Stimulated activated CD4-positive, alpha-beta T cell treated with anti-CD3 and anti-CD28 coated beads, Interleukin-1b, Interleukin-23, amount 100 ng/mL, for 48 hours (primary cell): ENCODE results near the gene SAE1.

Source experiments
- DNase-seq: peaks from one replicate; pipeline ENCODE4 v3.0.0-alpha.2; 2020

The SAE1 gene

DNA sequence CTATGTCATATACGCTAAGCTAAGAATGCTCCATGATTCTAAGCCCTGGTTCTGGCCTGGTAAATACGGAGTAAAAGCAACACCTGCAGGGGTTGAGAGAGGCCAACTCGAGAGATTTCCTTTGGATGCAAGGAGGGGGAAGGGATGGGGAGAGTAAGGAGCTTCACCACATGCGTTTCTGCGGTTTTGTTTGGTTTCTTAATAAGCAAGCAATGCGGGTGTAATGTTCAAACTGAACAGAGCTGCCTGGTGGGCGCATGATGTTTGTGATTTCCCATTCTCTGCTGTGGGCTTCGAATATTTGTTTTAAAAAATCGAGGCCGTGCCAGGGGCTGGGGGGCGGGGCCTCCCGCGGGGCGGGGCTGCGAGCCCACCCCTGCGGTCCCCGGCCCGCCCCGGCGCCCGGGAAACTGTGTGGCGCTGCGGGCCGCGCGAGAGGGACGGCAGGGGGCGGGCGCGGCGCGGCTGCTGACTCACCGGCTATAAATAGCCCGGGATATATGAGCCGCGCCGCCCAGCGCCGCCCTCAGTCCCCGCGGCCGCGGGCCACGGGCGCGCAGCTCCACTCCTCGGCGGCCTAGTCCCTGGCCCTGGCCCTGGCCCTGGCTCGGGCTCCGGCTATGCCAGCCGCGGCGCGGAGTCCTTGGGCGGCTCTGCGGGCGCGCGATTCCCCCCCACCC, 95.3 kb downstream of the SAE1 start:
- peak; percentile 80 for DNase-seq

- DNase-seq, result peak; percentile 58
Measured at GRCh38 chr19:47226426-47227351, 96.1 kb downstream of the SAE1 start.

DNA sequence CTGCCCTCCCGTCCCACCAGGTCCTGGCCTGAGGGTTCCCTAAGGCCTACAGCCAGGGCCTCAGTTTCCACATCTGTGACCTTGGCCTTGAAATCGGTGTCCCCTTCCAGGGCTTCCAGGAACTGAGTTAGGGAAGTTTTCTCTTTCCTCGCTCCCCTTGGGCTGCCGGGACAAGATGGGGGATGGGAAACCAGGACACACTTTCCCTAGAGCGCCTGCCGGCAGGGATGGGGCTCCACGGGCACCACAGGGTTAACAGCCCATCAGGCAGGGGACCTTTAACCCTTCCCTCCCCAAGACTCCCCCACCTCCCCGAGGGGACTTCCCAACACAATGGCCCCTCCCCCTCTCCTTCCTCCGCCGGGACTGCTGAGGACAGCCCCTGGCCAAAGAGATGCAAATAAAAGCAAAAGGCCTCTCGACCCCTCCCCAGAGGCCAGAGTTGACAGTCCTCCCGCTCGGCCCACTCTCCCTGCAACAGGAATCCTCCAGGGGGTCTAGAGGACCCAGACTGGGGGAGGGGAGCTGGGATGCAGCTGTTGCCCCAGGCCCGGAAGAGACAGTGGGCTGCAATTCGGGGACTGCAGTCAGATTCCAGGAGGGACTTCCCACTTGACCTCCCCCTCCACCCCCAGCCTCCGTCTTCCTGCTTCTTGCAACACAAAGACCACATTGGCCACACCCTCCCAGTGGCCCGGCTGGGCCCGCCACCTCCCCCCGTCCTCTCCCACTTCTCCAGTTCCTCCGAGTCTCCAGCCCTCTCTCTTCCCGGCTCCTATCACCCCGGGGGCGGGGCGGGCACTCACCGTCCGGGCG, 96.9 kb downstream of the SAE1 start:
- DNase-seq, result peak; percentile 54

DNA sequence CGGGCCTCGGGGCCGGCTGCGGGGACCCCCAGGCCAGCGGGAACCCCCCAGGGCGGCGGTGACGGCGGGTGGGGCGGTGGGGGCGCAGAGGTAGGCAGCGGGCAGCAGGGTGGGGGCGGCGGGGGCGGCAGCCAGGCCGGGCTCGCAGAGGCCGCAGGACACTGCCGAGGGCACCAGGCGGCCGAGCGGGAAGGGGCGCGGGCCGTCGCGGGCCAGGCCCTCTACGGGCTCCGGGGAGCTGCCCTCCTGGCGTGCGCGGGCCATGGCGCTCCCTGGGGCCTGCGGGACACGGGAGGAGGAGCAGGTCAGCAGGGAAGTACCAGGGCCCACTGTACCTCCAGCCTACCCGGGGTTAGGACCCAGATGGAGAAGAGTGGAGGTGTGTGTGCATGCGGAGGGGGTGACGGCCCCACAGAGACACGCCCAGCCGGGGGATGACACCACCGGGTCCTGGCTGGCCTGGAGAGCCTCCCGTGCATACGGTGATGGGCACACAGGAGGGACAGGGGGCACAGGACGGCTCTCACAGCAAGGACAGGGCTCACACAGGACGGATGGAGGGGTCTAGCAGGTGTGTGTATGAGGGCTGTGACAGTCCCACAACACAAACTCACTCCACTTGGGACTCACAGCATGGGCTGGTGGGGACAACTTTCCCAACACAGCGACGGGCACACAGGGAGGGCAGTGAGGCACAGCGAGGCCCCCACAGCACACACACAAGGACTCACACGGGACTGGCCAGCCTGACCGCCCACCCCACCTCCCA, 97.7 kb downstream of the SAE1 start:
- peak; percentile 52 for DNase-seq

DNA sequence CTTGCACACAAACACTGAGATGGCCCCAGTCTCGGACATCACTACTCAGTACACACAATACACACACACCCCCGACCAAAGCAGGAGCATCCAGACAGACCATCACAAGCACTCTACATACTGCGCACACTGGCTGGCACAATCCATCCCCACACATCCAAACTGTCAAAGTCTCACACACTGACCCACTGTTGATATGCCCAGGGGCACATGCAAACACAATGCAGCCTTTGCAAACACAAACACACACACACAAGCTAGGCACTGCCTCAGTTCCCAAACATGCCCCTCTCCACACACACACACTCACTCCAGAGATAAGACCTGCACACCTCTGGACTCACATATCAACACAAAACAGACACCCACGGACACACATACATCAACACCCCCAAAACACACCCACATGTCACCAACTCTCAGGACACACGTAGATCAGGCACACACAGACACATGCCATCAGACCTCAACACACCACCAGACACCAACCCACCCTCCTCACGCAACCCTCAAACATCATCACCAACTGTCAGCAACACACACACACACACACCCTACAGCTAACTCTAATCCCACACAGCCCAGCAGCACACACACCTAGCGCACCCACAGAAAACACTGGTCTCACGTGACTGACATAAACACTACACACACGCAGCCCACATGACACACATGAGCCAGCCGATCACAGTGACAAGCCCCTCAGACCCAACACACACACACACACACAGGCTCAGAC, 98.5 kb downstream of the SAE1 start:
- no peak for DNase-seq

DNA sequence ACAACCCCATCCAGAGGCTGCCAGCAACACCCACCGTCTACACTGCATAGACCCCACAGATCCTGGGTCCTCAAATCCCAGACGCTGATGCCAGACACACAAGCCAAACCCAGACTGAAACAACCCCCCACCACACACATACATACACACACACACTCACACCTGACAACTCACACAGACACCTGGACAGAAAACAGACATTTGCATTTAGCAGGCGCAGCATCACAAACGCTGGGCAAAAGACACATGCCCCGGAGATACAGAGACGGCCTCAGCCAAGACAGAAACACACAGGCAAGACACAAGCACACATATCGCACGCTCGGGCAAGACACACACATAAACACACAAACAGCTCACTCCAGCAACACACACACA, 99.0 kb downstream of the SAE1 start:
- DNase-seq, result no peak

- DNase-seq, result peak; percentile 72
Measured at GRCh38 chr19:47230054-47230920, 99.7 kb downstream of the SAE1 start.

DNA sequence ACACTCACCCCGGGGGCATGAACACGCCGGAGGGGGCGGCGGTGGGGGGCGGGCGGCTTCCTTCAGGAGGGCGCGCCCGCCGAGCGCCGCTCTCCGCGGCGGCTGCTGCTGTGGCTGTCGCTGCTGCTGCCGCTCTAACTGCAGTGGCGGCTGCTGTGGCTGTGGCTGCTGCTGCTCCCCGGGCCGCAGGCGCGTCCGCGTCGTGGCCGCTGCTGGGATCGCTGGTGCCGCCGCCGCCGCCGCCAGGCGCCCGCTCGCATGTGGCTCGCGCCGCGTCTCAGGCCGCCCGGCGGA, 100.2 kb downstream of the SAE1 start, which contains the start of gene BBC3:
TSS of gene BBC3 (minus strand) at position 279 of the 294 bp plus-strand sequence. CDS start 2,768 bp downstream, outside the sequence.
- no peak for DNase-seq

DNA sequence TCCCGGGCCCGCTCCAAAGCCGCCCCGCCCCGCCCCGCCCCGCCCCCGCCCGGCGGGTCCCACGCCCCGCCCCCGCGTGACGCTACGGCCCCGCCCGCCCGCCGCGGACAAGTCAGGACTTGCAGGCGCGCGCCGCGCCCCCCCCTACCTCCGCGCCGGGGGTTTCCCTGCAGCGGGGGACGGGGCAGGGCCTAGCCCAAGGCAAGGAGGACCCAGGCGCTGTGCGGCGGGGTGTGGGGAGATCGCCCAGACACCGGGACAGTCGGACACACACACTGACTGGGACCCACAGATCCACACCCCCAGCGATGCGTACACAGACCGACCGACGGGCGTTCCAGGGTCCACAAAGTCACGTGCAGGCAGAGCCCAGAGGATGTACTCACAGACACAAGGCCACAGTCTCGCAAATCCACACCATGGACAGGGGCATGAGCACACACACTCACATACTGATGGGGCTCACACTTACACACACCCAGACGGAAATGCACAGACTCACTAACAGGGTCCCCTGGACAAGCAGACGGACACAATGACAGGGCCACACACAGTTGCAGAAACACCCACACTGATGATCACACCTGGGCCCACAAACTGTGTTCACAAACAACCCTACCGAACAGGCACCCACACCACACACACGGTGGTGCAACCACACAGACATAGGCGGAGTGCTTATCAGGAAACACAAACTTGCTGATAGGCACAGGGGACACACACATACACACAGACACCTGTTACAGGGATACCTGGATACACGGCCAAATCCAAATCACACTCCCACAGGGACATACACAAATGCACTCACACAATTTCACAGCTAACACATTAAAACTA, 100.8 kb downstream of the SAE1 start:
- peak; percentile 84 for DNase-seq

DNA sequence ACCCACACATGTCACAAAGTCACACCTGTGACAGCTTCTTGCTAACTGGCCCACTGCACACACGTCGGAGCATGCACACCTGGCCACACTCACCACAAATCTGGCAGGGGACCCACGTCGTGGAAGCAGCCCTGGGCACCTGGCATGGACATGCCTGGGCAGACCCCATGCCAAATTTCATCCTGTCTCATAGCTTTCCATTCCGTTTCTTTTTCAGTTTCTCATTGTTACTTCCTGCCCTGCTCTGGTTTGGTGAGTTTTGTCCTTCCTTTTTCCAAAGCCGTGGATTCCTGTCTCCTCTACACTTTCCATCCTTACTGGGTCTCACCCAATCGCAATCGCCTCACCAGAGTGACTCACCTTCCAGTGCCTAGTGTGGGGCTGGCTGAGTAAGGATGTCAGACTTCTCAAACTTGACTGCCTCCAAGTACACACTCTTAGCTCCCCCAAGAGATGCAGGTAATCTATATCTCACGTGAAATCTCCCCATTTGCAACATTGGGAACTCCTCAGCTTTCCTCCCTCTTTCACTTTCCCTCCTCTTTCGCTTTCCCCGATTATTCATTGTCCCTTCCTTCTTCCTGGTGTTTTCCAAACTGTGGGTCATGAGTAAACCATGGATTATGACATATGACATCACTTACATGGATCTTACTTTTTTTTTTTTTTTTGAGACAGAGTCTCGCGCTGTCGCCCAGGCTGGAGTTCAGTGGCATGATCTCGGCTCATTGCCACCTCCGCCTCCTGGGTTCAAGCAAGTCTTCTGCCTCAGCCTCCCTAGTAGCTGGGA, 102.0 kb downstream of the SAE1 start:
- peak; percentile 42 for DNase-seq

GRCh38 chr19:47236072-47236675, 105.5 kb downstream of the SAE1 start:
- DNase-seq, result no peak

GRCh38 chr19:47239152-47239551, 108.5 kb downstream of the SAE1 start:
- no peak for DNase-seq

- peak; percentile 42 for DNase-seq
Measured at GRCh38 chr19:47239610-47240296, 109.1 kb downstream of the SAE1 start.

DNA sequence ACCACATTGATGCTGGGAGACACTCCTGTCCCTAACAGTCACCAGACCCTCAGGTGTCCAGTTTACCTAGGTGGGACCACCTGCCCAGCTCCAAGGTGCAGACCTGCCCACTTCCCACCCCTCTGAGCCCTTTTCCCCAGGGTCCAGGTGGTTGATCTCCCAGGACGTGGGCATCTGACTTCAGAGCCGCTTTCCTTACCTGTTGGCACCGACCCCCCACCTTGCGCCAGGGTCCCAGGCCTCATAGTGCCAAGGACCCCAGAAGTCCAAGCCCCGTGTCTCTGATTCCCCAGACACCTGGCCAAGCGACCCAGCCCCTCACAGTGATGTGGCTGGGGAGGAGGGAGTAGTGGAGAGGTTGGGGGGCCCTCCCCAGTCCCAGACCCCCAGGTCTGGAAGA, 109.9 kb downstream of the SAE1 start:
- DNase-seq, result no peak

- DNase-seq, result peak; percentile 83
Measured at GRCh38 chr19:47240996-47241918, 110.6 kb downstream of the SAE1 start.

DNA sequence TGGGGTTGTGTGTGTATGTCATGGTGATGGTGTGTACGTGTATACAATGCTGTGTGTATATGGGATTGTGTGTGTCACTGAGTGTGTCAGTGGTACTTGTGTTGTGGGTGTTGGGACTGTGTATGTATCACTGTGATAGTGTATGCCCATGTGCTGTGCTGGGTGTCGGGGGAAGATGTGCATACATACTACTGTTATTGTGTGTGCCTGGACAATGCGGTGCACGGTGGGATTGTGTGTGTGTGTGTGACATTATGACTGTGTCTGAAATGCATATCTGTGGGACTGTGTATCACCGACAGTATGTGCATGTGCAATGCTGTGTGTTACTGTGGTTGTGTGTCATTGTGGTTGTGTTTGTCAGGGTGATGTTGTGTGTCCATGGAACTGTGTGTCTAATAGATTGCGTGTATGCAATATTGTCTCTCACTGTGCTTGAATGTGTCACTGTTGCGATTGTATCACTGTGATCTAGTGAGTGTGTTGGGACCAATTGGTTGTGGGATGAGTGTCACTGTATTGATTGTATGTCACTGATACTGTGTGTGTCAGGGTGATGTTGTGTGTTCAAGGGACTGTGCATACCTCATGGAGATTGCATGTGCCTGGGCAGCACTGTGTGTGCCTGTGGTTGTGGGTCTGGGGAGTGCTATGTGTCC, 111.4 kb downstream of the SAE1 start:
- no peak for DNase-seq
